Left renal cortex interstitium (tissue), 4 donors: ENCODE measurements around the gene RBM4. TPM values are rescaled to one million over a fixed set of nuclear protein-coding genes. Genes with fewer than 3 reads are reported as not detected.
A peak's percentile ranks its signal among the peaks of the same experiment; 100 is the strongest.
"Not testable (repeated sequence)": the region's sequence is repeated elsewhere in the genome, so short reads cannot be mapped to it uniquely, and the experiment has no call there.

ENCODE experiments used
- DNase-seq, 4 donors: peaks; one replicate each; pipeline ENCODE4 v3.0.0-alpha.2; 2013; ENCODE audit warnings: low read depth in 4 of 4, low spot score in 2 of 4, missing footprints in 1 of 4
- polyA plus RNA-seq, 4 donors: library from polyadenylated mRNA; unstranded; fragments of 120-200 nt; gene quantifications; one replicate each; pipeline ENCODE4 v1.2.1, GENCODE V29; 2013; ENCODE audit not compliant: insufficient read length in 4 of 4

Gene RBM4, protein sequence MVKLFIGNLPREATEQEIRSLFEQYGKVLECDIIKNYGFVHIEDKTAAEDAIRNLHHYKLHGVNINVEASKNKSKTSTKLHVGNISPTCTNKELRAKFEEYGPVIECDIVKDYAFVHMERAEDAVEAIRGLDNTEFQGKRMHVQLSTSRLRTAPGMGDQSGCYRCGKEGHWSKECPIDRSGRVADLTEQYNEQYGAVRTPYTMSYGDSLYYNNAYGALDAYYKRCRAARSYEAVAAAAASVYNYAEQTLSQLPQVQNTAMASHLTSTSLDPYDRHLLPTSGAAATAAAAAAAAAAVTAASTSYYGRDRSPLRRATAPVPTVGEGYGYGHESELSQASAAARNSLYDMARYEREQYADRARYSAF
- 100 to 1,000 TPM; 242 to 267 (median 260) TPM for polyA plus RNA-seq

DNA sequence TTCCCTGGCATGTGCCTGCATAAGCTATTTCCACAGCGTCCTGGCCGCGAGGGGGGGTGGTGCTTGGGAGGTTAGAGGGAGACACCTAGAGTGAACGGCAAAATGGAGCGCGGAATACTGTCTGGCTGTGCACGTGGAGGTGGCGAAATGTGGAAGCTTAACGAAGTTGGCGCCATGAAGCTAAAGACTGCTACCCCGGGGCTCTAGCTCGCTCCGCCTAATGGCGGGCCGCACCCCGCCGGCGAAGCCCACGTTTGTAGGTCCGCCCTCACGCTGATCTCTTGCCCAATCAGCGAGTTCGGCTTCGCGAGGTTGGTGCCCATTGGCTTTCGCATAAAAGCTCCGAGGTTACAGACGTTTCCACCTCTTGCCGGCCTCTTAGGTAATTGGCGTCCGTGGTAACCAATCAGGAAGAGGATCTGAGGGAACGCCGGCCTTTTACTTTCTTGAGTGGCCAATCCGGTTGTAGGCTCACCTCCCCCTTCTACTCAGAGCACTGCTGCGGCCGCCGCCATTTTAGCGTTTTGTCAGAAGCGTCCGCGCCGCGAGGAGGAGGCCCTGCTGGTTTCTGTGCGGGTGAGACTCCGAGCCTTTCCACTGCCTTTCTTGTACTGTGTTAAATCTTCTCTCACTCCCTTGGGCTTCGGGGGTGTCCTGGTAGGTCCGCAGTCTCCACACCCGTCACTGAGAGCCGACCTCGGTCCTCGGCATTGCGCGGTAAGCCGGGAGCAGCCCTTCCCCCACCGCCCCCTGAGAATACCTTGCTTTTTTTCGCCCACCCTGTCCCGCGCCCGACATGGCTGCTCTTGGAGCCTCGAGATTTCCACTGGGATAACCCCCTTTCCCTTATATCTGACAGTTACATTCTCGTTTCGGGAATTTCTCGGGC lies at the start of gene RBM4:
RBM4 (plus strand) TSS at position 527 of the 889 bp plus-strand sequence. CDS start 1,009 bp downstream, outside the sequence.
- peak; percentile 99 to 100 (median 100) for DNase-seq

DNA sequence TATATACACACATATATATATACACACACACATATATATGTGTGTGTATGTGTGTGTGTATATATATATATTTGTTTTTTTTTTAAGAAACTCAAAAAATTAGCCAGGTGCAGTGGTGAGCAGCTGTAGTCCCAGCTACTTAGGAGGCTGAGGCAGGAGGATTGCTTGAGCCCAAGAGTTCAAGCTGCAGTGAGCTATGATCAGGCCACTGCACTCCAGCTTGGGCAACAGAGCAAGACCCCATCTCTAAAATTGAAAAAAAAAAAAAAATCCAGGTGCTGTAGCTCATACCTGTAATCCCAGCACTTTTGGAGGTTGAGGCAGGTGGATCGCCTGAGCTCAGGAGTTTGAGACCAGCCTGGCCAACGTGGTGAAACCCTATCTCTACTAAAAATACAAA lies 49.2 kb upstream of the RBM4 start:
- not testable (repeated sequence) for DNase-seq

DNA sequence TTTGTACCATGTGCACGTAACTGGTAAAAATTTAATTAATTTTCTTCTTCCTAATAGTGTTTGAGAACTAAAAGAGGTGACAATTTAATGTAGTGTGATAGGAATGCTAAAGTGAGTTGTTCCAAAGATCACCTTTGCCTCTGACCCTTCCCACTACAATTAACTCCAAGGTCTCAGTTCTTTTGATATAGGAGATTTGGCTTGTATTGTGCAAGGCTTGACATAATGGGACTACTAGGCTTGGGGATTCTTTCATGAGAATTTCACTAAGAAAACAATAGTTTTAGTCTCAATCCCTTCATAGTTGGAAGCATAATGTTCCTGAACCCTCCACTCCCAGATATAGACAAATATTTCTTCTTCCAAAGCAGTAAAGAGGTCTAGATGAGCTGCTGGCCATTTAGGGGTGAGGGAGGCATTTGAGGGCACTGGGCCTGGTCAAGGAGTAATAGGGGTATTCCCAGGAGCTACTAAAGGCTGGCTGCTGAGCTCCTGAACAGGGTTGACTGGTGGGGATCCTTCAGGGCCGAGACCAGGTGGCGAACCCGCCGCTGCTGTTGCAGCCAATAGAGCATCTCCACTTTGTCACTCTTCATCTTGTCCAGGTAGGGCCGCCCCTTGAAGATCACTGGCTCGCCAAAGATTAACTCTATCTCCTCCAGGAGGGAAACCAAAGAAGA lies 48.4 kb upstream of the RBM4 start:
- DNase-seq = no peak

DNA sequence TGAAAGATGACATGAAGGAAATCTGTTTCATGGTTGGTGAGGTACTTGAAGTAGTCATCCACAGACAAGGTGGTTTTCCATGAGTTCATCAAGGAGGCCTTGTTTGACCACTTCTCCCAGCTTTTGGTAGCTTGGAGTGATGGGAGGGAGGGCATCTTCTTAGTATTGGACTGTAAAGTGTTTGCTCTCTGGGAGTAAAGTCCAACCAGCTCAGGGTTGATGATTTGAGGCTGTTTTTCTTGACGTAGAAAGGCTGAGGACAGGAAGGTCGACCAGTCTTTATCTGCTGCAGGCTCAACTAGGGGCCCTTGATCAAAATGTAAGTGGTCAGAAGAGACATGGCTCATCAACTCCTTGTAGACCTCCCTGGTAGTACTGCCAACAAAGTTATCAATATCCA lies 47.3 kb upstream of the RBM4 start:
- DNase-seq = no peak

DNA sequence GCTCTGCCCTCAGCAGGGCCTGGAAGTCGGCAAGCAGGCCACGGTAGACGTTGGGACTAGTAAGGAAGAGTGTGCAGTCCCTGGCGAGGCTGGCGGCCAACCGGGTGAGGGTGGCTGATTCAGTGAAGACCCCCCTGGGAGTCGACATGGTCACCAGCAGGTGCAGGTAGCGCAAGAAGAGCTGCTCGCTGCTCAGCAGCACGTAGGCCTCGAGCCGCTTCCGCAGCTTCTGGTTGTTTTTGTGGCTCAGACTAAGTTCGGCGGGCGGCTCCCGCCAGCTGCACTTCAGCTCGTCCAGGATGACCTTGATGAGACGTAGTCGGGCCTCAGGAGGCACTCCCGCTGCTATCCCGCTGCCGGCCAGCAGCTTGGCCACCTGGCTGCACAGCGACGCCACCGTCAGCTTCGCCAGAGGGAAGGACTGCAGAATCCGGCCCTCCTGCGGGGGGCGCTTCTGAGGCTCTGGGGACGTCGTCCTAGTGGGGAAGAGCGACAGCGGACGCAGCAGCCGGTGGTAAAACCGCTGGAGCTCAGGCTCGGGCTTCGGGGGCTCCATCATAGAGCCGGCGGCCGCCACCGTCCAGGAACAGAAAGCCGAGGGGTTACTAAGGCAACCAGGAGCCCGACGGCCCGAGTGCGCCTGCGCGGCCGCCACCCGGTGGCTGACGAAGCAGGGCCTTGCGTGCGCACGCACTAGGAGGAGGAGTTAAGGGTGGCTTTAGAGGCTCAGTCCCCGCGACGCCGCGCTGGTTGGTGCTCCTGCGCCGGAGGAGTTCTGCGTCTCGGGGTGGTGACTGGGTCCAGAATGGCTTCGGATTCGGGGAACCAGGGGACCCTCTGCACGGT lies 45.8 kb upstream of the RBM4 start, which contains the start of the genes CCDC87 and CCS:
CCDC87 (minus strand) TSS at position 607 of the 846 bp plus-strand sequence; CDS start at position 559, 48 bp downstream.
CCS (plus strand) TSS at position 729 of the 846 bp plus-strand sequence; CDS start at position 806, 77 bp downstream.
- DNase-seq = peak in 3 of 4 donors; percentile 88 to 92 (median 90)

DNA sequence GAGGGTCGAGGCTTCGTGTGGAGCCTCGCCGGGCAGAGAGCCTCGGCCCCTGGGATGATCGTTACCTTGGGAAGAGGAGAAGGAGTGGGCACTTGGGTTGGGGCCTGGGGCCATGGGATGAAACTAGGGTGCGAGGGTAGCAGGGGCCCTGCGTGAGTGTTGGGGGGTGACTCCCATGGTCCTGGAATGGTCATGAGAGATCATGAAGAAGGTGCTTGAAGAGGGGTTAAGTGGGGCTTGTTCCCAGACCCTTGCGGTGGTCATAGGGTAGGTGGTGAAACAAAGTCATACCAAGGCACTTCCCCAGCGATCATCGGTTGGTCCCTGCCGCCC lies 45.2 kb upstream of the RBM4 start:
- no peak for DNase-seq

DNA sequence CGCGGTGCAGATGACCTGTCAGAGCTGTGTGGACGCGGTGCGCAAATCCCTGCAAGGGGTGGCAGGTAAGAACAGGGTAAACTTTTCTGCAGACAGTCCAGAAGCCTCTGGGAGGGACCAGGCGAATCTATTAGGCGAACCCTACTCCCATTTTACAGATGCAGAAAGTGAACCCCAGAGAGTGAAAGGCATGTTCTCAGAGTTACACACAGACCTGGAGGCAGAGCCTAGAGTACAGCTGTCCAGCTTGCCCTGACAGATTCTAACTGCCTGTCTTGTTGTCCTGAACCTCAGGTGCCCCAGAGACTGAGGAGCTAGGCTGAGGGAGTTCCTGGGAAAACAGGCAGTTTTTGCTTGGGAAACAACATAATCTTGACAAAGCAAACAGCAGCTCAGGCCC lies 44.9 kb upstream of the RBM4 start:
- no peak for DNase-seq

DNA sequence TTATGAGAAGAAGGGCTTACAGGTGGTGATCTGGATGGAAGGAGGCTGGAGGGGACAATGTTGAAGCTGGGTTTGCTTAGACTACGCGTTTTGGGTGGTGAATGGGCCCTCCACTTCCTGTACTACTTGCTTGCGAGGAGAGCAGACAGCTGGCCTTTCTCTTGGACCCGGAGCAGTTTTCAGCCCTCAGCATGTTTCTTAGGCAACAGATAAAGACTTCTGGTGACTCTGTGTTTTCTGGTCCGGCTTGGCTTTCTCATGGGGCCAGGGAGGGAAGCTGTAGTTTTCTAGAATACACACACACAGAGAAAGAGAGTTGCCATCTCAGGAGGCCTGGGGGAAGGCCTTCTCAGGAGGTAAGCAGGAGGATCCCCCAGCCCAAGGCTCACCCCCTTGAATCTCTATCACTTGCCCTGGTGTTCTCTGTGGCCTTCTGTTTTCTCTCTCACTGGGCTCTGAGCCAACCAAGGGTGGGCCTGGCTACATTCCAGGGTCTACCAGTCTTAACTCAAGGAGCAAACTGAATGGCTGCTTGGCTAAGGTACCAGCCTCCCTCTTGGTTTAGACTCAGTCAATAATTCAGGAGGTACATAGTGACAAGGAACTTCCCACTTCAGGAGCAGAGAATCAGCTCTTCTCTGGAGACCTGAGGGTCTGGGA lies 43.1 kb upstream of the RBM4 start:
- DNase-seq = no peak

DNA sequence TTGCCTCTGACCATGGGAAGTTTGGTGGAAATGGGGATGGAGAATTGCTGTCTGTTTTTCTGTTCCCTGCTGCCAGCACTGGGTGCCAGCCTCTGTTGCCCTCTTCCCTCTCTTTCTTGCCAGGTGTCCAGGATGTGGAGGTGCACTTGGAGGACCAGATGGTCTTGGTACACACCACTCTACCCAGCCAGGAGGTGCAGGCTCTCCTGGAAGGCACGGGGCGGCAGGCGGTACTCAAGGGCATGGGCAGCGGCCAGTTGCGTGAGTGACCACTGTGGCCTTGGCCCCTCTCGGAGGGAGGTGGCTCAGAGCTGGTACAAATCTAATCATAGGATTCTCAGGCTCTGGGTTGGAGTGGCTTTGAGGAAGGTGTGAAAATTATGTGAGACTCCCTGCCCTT lies 39.5 kb upstream of the RBM4 start:
- DNase-seq = no peak

DNA sequence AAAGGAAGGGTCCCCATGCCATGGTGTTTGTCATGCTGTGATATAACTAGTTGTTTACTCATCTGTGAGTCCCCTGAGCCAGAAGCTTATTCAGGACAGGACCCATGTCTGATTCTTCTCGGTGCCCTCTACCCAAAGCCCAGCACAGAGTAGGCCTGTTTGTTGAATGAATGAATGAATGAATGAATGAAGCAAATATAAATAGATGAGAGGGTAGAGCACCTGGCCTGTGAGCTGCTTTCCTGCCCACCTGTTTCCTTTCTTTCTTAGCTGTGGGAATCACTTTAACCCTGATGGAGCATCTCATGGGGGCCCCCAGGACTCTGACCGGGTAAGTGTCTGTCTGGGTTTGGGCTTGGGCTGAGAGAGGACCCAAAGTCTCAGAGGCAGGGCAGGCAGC lies 38.3 kb upstream of the RBM4 start:
- DNase-seq = no peak

DNA sequence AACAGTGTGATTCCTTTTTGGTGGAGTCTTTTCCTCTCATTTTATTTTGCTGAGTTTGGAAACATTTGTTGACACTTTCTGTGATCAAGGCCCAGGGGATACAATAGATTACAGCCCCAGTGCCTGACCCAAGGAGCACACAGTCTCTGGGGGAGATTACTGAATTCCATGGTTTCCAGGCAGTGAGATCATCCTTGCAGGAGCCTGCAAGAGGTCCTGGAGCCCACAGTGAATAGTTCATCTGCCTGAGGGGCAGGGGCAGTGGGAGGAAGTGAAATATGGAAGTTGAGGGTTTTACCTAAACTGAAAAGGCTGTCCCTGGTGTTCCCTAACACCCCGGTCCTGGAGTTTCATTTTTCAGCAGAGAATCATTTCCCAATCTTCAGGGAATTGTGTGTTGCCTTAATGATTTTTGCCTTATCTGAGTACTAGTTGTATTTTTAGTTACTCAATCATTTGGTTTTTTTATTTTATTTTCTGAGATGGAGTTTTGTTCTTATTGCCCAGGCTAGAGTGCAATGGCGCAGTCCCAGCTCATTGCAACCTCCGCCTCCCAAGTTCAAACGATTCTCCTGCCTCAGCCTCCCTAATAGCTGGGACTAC lies 37.8 kb upstream of the RBM4 start:
- no peak for DNase-seq

DNA sequence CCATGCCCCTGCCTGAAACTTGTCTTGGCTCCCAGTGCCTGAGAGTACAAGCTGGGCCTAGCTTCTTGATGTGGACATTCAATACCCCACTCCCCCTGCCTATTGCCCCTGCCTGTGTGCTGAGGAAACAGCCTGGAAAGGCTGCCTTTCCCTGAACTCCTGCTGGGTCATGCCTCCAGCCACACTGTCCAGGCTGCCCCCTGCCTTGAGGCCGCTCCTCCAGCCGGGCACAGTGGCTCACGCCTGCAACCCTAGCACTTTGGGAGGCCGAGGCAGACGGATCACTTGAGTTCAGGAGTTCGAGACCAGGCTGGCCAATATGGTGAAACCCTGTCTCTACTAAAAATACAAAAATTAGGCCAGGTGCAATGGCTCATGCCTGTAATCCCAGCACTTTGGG lies 35.4 kb upstream of the RBM4 start:
- no peak for DNase-seq

DNA sequence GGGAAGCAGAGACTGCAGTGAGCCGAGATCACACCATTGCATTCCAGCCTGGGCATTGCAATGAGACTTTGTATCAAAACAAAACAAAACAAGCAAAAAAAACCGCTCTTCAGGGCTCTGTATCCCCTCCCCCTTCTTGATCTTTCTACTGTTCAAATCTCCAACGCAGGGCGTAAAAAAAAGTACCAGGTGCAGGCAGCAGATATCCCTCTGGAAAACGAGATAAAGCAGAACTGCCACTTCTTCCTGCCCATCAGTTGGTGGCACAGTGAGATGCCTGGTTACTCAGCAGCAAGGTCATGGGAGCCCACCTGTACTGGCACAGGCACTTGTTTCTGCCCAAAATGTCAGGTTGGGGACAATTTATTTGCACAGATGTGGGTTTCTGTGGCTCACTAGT lies 34.3 kb upstream of the RBM4 start:
- no peak for DNase-seq

DNA sequence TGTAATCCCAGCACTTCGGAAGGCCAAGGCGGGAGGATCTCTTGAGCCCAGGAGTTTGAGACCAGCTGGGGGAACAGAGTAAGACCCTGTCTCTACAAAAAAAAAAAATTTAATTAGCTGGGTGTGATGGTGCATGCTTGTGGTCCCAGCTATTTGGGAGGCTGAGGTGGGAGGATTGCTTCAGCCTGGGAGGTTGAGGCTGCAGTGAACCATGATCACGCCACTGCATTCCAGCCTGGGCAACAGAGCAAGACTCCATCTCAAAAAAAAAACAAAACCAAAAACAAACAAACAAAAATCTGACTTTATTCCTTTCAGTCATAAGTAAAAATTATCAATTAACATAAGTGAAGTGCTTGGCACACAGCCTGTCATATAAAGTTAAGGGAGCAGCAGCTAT lies 31.9 kb upstream of the RBM4 start:
- not testable (repeated sequence) for DNase-seq

DNA sequence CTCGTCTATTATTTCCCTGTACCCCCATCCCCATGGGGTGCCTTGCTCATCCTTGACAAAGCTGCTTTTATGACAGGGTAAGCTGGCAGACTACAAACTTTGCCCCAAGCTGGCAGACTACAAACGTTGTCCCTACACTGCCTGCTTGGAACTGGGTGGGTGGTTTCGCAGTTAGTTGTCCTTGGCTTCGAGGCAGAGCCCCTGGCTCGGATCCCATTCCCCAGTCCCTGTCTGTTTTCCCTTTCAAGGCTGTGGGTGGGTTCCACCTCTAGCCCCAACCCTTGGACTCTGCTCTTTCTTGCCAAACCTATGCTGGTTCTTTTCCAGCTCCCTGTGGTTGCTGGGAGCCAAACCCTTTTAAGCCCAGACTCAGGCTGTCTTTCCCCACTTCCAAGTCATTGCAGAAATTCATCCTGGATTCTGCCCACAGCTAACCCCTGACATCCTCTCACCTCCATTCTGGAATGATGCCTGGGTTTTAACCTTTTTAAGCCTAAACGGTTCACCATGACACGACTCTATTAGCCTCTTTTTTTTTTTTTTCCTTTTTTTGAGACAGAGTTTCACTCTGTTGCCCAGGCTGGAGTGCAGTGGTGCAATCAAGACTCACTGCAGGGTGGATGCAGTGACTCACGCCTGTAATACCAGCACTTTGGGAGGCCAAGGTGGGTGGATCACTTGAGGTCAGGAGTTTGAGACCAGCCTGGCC lies 31.2 kb upstream of the RBM4 start:
- no peak for DNase-seq

DNA sequence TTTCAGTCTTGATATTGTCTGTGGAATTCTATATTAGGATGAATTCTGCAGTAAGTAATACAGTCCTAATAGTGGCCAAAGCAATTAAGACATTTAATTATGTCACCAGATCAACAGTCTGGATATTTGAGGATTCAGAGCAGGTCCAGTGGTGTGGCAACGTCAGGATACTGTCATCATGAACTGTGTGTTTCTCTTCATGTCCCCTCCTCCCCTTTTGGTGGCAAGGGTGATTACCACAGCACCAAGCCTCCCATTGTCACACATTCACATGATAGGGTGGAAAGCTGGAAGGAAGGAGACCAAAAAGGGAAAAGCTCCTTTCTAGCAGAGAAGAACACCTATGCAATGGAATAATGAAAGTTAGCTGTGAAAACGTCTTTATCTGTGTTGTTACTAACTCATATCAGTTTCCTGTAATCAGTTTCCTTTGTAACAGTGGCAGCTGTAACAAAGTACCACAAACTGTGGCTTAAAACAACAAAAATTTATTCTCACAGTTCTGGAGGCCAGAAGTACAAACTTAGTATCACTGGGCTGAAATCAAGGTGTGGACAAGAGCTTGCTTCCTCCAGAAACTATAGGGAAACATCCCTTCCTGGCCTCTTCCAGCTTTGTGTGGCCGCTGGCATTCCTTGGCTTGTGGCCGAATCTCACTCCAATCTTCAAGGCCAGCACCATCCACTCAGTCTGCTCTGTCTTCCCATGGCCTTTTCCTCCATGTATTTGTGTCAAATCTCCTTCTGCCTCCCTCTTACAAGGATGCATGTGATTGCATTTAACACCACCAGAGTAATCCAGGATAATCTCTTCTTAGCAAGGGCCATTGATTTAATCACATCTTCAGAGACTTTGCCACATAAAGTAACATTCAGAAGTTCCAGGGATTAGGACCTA lies 28.5 kb upstream of the RBM4 start:
- DNase-seq = no peak

DNA sequence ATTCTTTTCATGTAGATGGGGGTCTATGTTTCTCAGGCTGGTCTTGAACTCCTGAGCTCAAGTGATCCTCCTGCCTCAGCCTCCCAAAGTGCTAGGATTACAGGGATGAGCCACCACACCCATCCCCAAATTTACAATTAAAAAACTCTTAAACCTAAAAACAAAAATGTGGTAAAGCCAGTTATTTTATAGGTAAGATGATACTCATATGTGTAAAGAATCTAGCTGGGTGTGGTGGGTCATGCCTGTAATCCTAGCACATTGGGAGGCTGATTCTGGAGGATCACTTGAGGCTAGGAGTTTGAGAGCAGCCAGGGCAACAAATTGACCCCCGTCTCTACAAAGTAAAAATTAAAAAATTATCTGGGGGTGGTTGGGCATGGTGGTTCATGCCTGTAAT lies 26.0 kb upstream of the RBM4 start:
- no peak for DNase-seq
